GM18508 (cell line): ENCODE results near the gene RASSF9.

Source experiments
- ATAC-seq: cut with Tn5 transposase; IDR thresholded peaks from one replicate; pipeline ENCODE4 v1.9.1; 2021; ENCODE audit warnings: moderate number of reproducible peaks; ENCODE audit not compliant: insufficient read depth, unreplicated experiment

Gene RASSF9

DNA sequence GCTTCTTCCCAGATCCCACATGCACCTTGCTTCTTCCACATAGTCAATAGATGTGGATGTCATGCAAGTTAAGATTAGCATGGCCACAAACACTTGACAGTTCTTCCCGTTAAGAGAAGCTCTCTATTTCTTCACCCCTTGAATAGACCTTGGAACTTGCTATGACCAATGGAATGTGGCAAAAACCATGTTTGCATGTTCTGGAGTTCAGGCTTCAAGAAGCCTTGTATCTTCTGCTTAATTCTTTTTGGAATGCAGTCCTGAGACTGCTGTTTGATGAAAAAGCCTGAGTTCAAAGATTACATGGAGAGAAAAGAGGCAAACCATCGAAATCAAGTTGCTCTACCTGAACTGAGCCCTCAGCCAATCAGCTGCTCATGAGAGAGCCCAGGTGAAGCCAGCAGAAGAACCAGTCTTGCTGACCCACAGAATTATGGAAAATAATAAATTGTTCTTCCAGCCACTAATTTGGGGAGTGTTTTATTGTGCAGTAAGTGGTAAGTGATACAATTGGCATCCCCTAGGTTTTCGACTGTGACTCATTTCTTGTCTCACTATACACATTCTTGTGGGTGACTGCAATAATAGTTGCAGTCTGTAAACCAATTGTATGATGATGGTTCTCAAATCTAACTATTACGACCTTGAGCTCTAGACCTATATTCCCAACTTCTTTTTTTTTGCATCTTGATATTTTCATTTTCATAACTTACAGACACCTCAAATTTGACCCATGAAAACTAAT lies 12.6 kb downstream of the RASSF9 start:
- no peak for ATAC-seq

DNA sequence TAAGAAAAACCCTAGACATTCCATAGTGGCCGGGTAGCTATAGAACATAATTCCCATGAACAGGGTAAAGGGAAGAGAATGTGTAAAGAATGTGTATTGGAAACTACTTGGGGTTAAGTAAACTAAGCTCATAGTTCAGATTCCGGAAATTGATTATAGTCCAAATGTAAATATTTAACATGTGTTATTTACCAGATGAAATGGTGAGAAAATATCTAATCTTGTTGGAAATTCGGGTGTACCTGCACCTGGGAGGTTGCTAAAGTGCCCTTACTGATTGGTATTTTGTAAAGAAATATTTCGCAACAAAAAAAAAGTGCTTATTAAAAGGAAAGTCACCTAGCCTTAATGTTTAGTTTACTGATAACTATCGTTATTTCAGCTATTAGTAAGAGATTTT lies 14.4 kb downstream of the RASSF9 start:
- ATAC-seq, result no peak

DNA sequence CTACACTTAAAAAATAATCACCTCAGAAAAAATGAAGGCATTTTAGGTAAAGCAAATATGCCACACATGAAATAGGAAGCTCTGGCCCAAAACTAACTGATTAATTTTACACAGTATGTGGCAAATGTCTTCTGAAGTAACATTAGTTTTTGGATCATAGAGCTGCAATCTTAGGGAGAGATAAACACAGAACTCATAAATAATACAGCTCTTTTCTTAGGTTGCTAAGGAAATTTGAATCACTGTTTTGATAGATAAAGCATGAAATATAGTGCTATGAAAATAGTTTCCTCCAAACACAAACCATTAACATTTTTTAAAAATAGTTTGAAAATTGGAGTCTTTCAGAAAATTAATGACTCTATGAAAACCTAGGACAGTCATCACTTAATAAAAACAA lies 15.0 kb downstream of the RASSF9 start:
- ATAC-seq, result no peak

DNA sequence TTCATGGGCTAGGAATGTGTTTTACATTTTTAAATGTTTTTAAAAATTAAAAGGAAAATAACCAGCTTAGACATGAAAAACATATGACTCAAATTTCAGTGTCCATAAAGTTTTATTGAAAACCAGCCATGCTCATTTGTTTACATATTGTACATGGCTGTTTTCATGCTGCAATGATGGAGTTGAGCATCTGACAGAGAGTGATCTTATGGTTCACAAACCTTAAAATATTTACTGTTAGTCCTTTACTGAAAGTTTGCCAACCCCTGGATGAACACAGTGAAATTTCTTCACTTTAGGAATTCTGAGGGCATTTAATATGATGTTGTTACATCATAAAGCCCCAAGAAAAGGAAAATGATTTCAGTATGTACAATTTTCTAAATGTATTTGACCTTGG lies 16.1 kb downstream of the RASSF9 start:
- no peak for ATAC-seq

DNA sequence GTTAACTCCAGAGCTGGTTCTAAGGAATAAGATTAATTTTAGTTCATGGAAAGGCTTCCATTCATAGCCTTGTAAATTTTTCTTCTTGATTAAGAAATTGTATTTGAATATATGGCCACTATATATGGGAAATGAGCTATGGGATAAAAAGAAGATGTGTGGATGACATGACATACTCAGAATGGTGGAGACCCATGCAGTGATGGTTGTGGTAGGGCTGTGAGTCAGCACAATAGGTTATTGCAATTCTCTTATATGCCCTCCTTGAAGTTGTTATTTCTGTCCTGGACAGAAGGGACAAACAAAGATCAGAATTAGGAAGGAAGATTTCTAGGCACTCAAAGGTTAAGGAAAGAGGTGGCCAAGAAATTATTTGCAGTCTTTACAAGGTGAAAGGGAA lies 21.5 kb downstream of the RASSF9 start:
- no peak for ATAC-seq

DNA sequence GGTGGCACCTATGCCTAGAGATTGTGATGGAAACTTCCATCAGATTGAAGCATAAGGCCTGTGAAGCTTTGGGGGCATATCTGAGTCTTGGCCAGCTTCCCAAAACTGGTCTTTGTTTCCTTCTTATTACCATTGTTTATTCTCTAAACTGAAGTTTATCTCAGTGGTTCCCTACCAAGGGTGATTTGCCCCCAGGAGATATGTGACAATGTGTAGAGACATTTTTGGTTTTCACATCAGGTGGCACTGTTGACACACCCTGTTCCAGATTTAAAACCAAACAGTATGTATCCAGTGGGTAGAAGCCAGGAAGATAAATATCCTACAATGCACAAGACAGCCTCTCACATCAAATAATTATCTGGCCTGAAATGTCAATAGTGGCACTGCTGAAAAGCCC lies 22.1 kb downstream of the RASSF9 start:
- ATAC-seq, result no peak

DNA sequence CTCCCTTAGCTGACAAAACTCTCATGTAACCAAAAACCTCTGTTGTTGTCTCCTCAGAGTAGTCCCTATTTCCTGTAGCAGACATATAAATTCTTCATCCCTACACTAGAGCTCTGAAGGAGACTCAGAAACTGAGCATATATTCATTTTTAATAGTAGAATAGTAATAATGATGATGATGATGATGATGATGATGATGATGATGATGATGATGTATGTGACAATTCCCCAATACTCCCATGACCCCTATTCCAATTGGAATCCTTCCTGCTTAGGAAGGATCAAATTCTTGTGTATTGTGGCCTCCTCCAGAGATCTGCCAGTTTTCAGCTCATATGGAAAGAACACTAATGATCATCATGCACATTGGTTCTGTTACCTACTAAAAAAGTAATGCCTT lies 26.7 kb downstream of the RASSF9 start:
- no peak for ATAC-seq

DNA sequence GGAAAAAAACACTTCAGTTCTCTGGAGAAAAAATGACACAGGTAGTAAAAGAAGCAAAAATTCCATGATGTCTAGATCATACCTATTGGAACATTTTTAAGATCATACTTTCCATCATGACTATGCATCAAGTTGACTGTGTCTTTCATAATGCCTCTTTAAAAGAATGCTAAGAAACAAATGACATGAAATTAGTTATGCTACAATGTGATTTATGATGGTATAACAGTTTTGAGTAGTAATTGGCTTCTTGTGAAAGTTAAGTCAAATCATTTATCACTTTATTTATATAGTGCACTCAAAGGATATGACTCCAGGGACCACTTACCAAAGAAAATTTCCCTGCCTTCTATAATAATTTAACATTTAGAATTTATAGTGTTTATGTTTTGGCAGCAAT lies 28.5 kb downstream of the RASSF9 start:
- no peak for ATAC-seq

DNA sequence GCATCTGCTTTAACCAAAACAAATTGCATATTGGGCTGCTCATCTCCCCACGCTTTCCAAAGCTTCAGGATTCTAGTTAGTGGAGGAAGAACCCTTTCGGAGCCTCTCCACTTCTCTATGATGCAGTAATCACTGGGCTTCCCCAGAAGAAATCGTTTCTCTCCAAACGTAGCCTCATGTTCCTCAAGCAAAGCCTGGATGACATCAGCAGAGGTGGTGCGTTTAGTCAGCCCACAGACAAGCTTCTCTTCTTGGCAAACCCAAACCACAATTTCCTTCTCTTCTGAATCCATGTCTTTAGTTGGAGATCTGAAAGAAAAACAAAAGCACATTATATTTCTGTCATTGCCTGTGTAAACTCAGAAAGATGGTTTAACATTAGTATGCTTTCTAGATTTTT lies 30.6 kb downstream of the RASSF9 start:
- no peak for ATAC-seq

DNA sequence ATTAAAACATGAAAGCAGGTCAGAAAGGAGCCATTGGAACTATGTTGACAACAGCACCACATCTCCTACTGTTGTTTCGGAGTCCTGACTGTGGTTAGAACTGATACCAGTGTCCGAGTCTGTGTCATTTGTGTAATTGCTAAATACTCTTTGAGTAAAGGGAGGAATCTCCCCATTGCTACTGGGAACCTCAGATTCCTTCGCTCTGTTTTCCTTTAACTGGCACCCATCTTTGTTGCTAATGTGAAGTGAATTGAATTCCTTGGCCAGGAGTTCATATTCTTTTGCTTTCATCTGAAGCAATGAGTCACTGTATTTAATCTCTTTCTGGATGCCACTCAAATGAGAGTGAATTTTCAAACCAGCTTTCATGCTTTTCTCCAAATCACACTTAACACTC lies 31.5 kb downstream of the RASSF9 start:
- ATAC-seq, result no peak

DNA sequence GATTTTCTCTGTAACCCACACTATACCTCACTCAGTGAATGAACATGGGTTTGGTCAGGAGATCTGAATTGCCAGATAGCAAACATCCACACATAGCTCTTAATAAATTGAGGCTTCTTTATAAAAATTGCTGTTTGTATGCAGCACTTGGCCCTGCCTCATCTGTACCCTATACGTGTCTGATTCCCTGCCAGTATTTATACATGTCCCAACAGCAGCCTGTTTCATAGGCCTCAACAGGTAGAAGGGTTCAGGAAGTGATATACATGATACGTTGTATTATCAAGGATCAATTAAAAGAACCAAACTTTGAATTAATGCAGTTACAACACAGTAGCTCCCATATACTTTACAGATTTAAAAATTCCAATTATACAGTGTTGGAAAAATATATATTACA lies 32.3 kb downstream of the RASSF9 start:
- ATAC-seq, result no peak

DNA sequence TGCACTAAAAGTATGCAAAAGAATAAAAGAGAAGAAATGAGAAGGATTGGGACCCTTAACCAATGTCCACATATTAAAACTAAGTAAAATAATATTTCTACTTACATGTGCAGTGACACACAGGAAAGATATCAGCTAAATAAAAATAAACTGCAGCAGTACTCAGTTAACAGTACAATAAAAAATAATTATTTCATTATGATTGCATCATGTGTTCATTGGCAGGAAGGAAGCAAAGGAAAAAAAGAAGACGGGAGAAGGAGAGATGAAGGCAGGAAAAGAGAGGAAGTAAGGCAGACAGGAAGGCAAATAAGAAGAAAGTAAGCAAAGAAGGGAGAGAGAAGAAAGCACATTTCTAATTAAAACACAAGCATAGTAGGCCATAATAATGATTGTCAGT lies 33.0 kb downstream of the RASSF9 start:
- no peak for ATAC-seq

DNA sequence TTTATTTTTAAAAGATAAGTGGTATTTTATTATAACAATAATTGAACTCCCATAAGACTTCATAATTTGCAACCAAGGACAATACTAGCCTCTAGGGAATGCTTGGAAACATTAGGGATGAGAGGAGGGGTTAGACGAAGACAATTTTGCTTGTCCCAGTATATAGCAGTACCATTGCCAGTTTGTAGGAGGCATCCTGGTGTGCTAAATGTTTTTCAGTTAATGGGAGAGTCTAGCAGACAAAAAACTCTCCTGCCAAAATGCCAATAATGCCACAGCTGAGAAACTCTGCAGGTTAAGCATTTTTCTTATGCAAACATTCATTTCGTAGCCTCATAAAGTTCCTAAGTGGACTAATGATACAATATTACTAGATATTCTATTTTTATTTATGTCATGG lies 38.1 kb downstream of the RASSF9 start:
- ATAC-seq, result no peak

DNA sequence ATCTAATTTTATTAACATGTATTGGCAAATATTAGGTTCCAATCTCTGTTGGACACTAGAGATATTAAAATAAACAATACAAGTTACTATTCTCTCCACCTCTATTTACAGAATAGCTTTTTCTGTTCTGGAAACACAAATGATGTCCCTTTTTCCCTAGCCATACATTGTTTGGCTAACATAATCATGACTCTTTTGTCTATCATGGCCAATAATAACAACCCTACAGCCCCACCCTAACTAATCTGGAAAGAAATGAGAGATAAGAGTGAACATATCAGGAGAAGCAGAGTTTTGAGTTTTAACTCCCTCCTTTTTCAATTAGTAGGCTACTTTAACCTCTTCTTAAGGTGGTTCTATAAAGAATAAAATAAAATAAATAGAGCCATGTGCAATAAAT lies 40.2 kb downstream of the RASSF9 start:
- ATAC-seq, result no peak

DNA sequence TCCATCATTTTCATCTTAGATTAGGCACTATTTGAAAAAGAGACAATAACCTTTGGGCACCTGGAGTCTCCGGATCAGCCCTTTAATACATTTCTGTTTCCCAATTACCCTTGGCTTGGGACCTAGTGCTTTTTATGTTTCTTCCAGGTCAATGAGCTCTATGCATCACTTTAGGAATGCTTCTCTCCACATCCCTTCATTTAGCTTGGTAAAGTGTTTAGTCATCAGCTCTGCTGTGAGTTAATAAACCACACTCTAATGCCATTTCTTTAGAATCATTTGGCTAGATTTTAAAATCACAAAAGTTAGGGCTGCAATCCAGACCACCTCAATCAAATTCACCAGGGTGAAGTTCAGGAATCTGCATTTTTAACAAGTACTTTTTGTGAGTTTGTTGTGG lies 41.7 kb downstream of the RASSF9 start:
- no peak for ATAC-seq

DNA sequence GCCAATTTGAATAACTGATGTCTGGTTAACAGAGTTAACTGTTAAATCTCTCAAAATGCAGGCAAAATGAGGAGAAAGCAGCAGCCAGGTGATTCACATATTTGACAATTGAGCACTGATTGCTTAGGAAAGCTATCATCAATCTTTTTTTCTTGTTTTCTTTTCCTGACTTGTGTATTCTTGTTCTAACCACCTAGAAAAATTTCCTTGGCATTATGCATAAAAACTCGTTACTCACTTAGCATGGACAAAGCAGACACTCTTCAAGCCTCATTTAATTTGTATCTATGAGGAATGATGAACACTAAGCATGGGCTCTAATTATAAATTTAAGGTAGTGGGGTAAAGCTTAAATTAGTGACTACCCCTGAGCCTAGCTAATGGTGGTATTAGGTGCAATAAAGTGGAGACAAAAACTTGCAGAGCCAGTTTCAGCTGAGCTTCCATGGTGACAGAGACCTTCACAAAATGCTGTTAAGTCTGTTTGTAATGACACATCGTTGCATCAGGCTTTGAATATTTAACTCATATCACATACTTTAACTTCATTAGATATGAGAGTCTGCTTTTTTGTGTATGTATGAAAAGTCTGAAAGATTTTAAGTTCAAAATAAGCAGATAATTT lies 52.0 kb downstream of the RASSF9 start:
- ATAC-seq, result no peak

DNA sequence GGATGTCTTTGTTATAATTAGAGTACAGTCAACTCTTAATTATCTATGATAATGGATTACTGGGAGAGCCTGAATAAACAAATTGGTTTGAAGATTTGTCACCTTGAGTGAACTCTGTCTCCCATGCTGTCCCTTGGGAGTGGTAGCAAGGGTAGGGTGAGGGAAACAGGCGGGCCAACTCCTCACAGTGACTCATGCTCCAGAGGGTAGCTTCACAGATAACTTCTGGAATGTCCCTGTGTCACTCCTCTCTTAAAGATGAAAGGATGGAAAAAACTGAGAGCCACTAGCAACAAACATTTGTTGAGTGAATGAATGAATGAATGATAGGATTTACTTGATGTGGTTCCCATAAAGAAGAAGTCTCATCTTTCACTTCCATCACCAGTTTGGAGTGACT lies 53.5 kb downstream of the RASSF9 start:
- ATAC-seq, result no peak

DNA sequence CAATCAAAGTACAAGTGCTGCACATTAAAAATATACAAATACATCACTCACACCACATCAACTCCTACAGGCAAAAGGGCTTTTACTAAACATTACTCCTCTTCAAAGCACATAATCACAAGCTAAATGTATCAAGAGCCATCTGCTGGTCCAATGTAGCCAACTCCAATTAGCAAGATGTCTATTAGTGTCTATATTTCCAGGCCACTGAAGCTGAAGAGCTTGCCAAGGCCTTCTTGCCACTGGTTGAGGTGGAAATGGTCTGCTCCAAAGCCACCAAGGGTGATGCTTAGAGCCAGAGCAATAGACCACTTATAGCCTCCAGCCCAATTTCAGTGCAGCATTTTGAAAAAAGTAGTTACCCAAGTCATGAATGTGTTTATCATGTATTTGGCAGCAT lies 54.4 kb downstream of the RASSF9 start:
- ATAC-seq, result no peak

DNA sequence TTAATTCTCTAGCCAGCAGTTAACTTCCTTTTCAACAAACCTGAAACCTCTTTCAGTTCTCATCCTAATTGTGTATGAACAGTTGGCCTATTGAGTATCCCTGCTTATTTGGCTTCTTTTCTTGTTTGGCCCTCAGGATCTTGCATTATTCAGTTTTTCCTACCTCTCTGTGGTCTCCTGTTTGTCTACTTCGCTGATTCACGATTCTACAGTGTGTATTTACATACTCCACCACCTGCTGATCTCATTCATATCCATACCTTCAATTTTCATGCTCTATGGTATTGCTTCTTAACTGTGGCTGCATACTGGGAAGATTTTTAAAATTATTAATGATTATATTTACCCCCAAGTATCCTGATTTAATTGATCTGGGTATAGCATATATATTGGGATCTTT lies 56.4 kb downstream of the RASSF9 start:
- no peak for ATAC-seq

DNA sequence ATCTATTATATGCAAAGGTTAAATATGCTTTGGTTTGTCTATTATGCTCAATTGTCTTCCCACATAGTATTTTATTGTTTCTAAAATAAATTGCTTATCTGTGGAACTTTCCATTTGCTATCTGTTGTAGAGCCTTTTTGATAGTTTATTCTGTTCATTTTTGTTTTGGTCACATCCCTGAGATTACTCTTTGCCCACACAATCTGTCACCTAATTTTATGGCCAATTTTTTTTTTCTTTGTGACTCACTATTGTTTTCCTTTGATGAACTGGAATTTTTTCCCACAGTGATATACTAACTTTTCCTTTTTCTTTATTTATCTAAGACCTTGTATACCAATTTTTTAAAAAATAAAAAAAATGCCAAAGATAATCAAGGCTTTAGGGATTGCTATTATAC lies 61.1 kb downstream of the RASSF9 start:
- no peak for ATAC-seq

DNA sequence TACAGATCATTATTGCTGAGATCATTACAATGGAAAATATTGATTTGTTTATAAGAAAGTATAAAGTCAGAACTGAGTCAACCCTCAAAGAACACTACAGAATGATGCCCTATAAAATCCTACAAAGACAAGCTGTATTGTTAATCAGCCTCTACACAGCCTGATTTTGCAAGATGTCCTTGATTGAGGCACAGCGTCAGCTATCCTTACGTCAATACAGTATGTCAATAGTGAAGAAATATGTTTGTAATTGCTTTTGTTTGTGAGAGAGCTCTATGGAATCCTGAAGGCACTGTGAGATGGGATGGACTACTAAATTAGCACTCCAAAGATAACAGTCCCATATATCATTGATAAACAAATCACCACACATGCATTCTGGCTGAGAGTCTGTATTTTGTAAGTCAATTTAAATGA lies 70.7 kb downstream of the RASSF9 start:
- ATAC-seq, result no peak

DNA sequence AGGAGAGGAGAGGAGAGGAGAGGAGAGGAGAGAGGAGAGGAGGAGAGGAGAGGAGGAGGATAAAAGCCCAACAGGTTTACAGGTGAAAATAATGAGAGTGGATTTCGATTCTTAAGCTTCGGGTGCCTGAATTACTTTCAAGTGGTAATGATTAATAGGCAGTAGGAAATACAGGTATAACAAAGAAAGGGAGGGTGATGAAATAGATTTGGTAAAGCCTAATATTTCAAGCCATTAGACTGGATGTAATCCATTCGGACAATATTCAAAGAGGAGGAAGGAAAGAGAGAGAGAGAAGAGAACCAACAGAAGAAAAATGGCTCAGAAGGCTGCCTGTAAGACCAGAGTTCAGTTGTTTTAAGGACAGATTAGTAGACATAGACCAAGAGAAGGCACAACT lies 76.6 kb downstream of the RASSF9 start:
- no peak for ATAC-seq
